Loucy (cell line): ENCODE results near the gene OR4C46.

ENCODE experiments used
- H2AFZ ChIP-seq: fragments of 200-600 bp; sonication (generic); 2 replicates; pipeline ENCODE4 v1.6.0; 2016; ENCODE audit warnings: antibody characterized with exemption, mild to moderate bottlenecking, low read length, moderate library complexity
- H3F3A ChIP-seq: fragments of 200-600 bp; 2 replicates; pipeline ENCODE4 v1.6.0; 2016; ENCODE audit warnings: antibody characterized with exemption, low read depth, mild to moderate bottlenecking
- H3K27me3 ChIP-seq: fragments of 200-600 bp; sonication (generic); 2 replicates; pipeline ENCODE4 v1.6.1; 2014; ENCODE audit warnings: low read length, mild to moderate bottlenecking; ENCODE audit not compliant: insufficient read depth, poor library complexity, severe bottlenecking
- H3K36me3 ChIP-seq: fragments of 200-600 bp; sonication (generic); 2 replicates; pipeline ENCODE4 v1.6.1; 2016; ENCODE audit warnings: low read length; ENCODE audit not compliant: insufficient read depth
- H3K4me1 ChIP-seq: fragments of 200-600 bp; sonication (generic); 2 replicates; pipeline ENCODE4 v1.5.1; 2014; ENCODE audit warnings: low read length, mild to moderate bottlenecking; ENCODE audit not compliant: insufficient read depth, poor library complexity, severe bottlenecking
- H3K4me2 ChIP-seq: fragments of 200-600 bp; sonication (generic); 2 replicates; pipeline ENCODE4 v1.6.0; 2014; ENCODE audit warnings: antibody characterized with exemption, low read length, low read depth, mild to moderate bottlenecking; ENCODE audit not compliant: poor library complexity, severe bottlenecking
- H3K4me3 ChIP-seq: fragments of 200-600 bp; sonication (generic); 2 replicates; pipeline ENCODE4 v1.5.1; 2014; ENCODE audit warnings: low read length, mild to moderate bottlenecking, mixed read lengths; ENCODE audit not compliant: poor library complexity, severe bottlenecking
- H3K79me2 ChIP-seq: fragments of 200-600 bp; sonication (generic); 2 replicates; pipeline ENCODE4 v1.6.1; 2014; ENCODE audit warnings: low read length; ENCODE audit not compliant: insufficient read depth
- H3K9ac ChIP-seq: fragments of 200-600 bp; sonication (generic); 2 replicates; pipeline ENCODE4 v1.6.0; 2014; ENCODE audit warnings: mild to moderate bottlenecking, low read depth, low read length, moderate library complexity; ENCODE audit not compliant: poor library complexity, severe bottlenecking
- H3K9me2 ChIP-seq: fragments of 200-600 bp; sonication (generic); replicated peaks from 2 replicates; pipeline ENCODE4 v1.6.1; 2016; ENCODE audit warnings: low read depth, low read length, mixed read lengths
- H3K9me3 ChIP-seq: fragments of 200-600 bp; sonication (generic); 2 replicates; pipeline ENCODE4 v1.6.1; 2014; ENCODE audit warnings: mild to moderate bottlenecking, antibody characterized with exemption, low read length, low read depth; ENCODE audit not compliant: insufficient read depth
- H4K20me1 ChIP-seq: fragments of 200-600 bp; sonication (generic); 2 replicates; pipeline ENCODE4 v1.6.0; 2014; ENCODE audit warnings: antibody characterized with exemption, low read length, mild to moderate bottlenecking; ENCODE audit not compliant: insufficient read depth, poor library complexity, severe bottlenecking
- EZH2phosphoT487 ChIP-seq: fragments of 200-600 bp; IDR thresholded peaks from 2 replicates; pipeline ENCODE4 v1.6.1; 2018; ENCODE audit warnings: antibody characterized with exemption, mild to moderate bottlenecking, moderate library complexity, borderline replicate concordance
- TF ChIP-seq, protein P1 (sequence below): fragments of 200-600 bp; sonication (generic); conservative IDR thresholded peaks from 2 replicates; pipeline ENCODE4 v1.5.1; 2014; ENCODE audit warnings: mild to moderate bottlenecking, antibody characterized with exemption, low read length

The OR4C46 gene

DNA sequence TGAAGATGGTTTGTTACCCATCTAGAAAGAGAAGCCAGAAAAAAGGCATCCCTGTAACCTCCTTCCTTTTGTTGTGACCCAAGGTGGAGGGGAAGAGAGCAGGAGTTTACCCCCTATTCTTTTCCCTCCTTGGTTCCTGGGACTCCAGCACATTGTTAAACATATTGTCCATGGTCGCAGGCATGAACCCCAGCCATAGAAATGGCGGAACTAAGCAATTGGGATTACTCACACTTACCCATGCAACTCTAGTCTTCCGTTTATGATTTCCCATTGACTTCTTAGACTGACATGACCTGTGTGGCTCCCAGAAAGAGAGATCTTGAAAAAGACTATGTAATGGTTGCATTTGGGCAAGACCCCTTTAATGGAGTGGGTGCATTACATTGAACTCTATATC is 45.4 kb downstream of the OR4C46 start:
- no peaks in the 10 kb centered on the region for H3K4me1 ChIP-seq
- no peak overlapping the region for H3K9ac ChIP-seq
- no peaks in the 10 kb centered on the region for H4K20me1 ChIP-seq
- no peaks in the 10 kb centered on the region for H3K27me3 ChIP-seq
- H3K9me2 ChIP-seq = no peaks in the 10 kb centered on the region
- H2AFZ ChIP-seq = no peak overlapping the region
- no peaks in the 10 kb centered on the region for H3K36me3 ChIP-seq
- TF ChIP-seq EZH2phosphoT487 = no peak
- TF ChIP-seq, protein P1, sequence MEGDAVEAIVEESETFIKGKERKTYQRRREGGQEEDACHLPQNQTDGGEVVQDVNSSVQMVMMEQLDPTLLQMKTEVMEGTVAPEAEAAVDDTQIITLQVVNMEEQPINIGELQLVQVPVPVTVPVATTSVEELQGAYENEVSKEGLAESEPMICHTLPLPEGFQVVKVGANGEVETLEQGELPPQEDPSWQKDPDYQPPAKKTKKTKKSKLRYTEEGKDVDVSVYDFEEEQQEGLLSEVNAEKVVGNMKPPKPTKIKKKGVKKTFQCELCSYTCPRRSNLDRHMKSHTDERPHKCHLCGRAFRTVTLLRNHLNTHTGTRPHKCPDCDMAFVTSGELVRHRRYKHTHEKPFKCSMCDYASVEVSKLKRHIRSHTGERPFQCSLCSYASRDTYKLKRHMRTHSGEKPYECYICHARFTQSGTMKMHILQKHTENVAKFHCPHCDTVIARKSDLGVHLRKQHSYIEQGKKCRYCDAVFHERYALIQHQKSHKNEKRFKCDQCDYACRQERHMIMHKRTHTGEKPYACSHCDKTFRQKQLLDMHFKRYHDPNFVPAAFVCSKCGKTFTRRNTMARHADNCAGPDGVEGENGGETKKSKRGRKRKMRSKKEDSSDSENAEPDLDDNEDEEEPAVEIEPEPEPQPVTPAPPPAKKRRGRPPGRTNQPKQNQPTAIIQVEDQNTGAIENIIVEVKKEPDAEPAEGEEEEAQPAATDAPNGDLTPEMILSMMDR = no peak
- H3K4me3 ChIP-seq = no peak overlapping the region
- no peaks in the 10 kb centered on the region for H3K79me2 ChIP-seq
- no peaks in the 10 kb centered on the region for H3F3A ChIP-seq
- H3K4me2 ChIP-seq = no peak overlapping the region
- H3K9me3 ChIP-seq = peaks cover 6% of the 10 kb centered on the region; the same call in 1 of the 2 replicates
